GM21360 (cell line): ENCODE measurements around the gene THOC6.
"Not testable (repeated sequence)": the region's sequence is repeated elsewhere in the genome, so short reads cannot be mapped to it uniquely, and the experiment has no call there.

Experiments used
- ATAC-seq: cut with Tn5 transposase; IDR thresholded peaks from one replicate; pipeline ENCODE4 v1.9.1; 2021; ENCODE audit warnings: mild to moderate bottlenecking, moderate library complexity; ENCODE audit not compliant: unreplicated experiment

Gene THOC6

DNA sequence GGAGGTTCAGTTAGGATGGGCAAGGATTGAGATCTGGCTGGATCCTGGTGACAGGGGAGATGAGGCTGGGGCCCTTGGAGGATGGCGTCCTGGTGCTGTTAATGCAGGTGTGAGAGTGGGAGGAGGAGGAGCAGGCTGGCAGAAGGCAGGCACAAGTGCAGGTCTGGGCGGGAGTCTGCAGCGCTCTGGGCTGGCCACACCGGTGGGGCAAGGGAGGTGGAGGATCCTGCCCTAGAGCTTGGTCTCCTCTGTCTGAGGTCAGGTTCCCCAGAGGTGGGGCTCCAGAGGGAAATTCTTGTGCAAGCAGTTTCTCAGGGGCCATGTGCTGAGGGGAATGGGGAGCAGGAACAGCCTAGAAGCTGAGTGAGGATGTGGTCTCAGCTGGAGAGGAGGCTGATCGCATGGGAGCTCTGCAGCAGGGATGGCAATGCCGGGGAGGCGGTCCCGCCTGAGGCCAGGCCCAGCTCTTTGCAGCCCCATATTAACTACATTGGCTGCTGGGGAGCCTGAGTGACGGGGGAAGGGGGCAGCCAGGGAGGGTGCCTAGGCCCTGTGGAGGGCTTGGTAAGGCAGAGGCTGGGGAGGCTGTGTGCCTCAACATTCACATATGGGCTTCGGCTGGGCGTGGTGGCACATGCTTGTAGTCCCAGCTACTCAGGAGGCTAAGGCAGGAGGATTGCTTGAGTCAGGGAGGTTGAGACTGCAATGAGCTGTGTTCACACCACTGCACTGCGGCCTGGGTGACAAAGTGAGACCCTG, 28.9 kb downstream of the THOC6 start:
- not testable (repeated sequence) for ATAC-seq

DNA sequence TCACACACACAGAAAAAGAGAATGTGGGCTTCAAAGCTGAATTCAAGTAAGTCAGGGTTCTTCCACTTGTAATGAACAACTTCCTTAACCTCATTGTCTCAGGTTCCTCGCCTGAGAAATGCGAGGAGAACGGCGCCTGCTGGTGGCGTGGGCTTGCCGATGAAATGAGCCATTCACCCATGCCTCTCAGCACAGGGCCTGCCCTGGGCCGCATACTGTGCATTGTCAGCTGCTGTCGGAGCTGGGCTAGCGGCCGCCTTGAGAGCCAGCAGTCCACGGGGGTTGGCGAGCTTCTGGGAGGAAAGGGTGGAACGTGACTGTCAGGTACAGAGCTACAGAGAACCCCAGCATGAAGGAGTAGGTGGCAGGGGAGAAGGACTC, 29.5 kb downstream of the THOC6 start:
- ATAC-seq, result not testable (repeated sequence)

DNA sequence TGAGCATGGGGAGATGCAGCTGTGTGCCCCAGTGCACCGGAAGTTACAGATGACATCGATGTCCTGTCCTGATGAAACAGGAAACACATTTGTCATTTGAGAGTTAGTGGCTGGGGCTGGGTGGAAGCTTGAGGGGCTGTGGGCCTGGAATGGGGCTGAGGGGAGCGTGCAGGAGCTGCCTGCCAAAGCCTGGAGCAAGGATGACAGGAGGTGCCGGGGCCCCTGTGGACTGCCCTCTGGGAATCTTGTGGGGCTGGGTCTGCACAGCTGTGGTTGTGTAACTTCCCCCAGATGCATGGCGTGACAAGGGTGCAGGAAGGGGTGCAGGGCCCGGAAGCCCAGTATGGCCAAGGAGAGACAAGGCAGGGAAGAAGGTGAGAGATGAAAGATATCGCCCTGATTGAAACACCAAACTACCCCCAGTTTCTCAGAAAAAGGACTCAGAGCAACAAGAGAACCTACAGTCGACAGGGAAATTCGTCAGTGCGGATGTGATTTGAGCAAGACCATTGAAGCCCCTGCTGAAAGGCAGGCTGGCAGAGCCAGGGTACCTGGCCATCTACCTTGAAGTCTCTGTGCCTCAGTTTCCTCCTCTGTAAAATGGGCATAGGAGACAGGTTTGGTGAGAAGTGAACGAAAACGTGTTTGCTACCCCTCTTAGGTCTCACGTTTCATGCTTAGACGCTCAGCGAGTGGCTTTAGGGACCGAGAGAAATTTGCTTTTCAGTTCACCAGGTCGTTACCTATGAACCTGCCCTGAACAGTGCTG, 31.3 kb downstream of the THOC6 start:
- ATAC-seq, result no peak

DNA sequence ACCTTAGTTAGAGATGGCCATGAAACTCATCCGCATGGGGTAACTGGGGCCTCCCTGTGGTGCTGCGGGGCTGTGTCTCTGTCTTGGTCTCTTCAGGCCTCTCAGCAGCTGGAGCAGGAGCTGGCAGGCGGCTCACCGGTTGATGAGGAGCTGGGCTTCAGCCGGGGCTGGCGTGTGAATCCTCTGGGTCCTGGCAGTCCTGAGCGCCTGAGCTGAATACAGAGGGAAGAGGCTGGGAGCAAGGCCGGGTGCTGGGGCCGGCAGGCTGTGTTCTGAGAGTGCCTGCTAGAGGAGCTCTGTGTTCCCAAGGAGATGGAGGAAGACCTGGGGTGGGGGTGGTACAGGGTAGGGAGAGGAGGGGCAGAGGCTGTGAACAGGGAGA, 31.9 kb downstream of the THOC6 start:
- not testable (repeated sequence) for ATAC-seq

DNA sequence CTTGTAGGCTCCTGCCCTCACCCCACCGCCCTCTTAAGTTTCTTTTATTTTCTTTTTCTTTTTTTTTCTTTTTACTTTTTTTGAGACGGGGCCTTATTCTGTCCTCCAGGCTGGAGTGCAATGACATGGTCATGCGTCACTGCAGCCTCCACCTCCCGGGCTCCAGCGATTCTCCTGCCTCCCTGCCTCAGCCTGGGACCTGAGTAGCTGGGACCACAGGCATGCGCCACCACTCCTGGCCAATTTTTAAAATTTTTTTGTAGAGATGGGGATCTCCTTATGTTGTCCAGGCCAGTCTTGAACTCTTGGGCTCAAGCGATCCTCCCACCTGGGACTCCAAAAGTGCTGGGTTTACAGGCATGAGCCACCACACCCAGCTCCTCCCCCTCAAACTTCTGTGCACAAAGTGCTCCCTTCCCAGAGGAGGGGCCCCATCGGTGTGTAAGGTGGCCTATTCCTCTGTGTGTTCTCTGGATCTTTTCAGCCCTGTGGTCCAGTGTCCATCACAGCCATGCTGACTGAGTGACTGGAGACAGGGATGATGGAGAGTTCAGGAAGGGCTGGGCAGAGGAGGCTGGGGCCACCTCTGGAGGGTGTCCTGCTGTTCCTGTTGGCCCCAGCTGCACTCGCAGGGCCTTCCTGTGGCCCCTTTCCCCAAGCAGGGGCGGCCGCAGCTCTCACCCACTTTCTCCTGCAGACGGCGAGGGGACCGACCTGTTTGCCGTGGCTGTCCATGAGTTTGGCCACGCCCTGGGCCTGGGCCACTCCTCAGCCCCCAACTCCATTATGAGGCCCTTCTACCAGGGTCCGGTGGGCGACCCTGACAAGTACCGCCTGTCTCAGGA, 32.7 kb downstream of the THOC6 start:
- no peak for ATAC-seq

DNA sequence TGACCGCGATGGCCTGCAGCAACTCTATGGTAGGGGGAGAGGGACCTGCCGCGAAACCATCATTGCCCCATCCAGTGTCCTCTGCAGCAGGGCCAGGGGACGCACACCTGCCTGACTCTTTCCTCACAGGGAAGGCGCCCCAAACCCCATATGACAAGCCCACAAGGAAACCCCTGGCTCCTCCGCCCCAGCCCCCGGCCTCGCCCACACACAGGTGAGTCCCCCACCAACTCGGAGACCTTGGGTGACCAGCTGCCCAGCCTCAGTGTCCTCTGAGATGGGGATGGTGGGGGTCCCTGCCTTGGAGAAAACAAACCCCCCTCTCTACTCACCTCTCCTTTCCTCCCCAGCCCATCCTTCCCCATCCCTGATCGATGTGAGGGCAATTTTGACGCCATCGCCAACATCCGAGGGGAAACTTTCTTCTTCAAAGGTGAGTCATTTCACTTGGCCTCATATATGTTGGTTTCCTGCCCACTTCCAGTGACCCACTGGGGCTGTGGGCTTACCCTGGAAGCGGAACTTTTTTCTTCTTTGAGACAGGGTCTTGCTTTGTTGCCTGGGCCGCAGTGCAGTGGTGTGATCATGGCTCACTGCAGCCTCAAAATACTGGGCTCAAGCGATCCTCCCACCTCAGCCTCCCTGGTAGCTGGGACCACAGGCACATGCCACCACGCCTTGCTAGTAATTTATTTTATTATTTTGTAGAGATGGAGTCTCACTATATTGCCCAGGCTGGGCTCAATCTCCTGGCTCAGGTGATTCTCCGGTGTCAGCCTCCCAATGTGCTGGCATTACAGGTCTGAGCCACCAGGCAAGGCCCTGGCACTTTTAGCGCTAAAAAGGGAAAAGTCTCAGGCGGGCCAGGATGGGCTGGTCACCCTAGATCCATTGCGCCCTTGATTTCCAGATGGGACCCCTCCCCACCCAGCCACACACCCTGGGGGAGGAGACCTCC, 33.6 kb downstream of the THOC6 start:
- no peak for ATAC-seq

DNA sequence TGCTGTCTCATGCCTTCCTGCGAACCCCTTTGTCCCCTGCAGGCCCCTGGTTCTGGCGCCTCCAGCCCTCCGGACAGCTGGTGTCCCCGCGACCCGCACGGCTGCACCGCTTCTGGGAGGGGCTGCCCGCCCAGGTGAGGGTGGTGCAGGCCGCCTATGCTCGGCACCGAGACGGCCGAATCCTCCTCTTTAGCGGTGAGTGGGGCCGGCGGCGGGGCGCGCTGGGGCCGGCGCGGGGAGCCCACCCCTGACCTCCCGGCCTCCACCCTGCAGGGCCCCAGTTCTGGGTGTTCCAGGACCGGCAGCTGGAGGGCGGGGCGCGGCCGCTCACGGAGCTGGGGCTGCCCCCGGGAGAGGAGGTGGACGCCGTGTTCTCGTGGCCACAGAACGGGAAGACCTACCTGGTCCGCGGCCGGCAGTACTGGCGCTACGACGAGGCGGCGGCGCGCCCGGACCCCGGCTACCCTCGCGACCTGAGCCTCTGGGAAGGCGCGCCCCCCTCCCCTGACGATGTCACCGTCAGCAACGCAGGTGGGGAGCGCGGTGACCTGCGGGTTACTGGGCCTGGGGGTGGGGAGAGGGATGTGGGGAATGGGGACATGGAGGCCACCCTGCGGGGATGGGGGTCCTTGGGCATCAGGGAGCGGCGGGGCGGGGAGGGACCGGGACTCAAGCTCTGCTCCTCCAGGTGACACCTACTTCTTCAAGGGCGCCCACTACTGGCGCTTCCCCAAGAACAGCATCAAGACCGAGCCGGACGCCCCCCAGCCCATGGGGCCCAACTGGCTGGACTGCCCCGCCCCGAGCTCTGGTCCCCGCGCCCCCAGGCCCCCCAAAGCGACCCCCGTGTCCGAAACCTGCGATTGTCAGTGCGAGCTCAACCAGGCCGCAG, 34.5 kb downstream of the THOC6 start:
- ATAC-seq, result no peak

DNA sequence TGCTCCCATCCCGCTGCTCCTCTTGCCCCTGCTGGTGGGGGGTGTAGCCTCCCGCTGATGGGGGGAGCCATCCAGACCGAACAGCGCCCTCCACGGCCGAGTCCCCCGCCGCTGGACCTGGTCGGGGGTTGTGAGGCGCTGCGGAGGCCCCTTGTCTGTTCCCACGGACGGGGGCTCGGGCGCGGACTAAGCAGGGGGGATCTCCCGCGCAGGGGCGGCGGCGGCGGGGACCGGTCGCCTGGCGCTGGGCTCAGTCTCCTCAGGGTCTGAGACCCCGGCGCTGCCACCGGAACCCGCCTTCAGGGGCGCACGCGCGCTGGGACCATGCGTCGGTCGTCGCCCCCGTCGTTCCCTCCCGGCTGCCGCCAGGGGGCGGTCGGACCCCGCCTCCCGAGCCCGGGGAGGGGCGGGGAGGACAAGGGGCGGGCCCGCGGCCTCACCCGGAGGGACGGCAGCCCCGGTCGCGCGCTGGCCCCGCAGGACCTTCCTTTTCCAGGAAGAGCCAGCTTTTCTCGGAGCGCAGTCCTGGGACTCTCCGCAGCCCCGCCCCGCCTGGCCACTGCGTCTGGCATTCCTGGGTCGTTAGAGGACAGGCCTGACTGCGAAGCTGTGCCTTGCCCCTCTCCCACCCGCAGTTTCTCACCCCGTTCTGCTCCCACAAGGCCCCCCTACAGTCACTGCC, 35.3 kb downstream of the THOC6 start:
- no peak for ATAC-seq

DNA sequence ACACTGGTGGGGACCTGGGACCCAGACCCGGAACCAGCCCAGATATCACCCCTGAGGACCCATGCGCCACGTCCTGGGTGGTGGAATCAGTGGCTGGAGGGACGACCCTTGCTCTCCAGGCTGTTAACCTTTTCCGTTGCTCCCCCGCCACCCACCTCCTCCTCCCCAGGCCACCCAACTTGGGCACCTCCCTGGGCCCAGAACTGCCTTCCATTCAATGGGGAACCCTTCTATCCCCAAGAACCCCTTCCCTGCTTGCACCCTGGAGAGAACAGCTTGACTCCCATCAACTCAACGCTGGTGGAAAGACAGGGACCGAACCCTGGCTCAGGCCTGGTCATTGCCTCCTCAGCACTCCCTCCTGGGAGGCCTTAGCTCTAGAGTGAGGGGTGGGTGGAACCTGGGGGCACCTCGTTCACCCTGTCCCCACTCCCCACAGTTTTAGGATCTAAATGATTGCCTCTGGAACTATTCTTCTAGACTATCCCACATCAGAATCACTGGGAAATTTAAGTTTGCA, 35.9 kb downstream of the THOC6 start:
- ATAC-seq, result no peak

DNA sequence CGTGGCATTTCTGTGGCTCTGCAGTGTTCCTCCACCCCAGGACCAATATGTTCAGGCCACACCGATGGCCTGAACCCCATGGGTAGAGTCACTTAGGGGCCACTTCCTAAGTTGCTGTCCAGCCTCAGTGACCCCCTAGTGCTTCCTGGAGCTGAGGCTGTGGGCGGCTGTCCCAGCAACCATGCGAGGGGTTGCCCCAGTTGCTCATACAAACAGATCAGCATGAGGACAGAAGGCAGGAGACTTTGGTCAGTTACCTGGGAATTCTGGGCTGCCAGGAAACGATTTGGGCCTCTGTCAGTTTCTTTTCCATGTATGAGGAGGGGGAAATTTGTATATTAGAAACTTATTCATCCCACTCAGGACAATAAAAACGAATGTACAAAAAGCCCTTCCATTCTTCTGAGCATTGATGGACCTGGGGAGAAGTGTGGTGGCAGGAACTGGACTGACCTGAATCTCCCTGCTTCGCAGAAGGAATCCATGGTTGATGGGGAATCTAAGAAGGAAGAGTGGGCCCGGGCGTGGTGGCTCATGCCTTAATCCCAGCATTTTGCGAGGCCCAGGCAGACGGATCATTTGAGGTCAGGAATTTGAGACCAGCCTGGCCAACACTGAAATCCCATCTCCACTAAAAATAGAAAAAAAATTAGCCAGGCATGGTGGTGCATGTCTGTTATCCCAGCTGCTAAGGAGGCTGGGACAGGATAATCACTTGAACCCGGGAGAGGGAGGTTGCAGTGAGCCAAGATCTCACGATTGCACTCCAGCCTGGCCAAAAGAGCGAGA, 36.7 kb downstream of the THOC6 start:
- no peak for ATAC-seq

DNA sequence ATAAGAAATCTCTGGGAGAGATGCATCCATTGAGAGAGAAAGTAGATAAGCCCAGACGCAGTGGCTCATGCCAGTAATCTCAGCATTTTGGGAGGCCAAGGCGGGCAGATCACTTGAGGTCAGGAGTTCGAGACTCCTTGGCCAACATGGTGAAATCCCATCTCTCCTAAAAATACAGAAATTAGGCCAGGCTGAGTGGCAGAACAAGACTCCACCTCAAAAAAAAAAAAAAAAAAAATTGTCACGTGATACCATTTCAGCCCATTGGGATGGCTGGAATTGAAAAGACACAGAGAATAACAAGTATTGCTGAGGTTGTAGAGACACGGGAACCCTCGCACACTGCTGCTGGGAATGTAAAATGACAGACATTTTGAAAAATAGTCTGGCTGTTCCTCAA, 38.7 kb downstream of the THOC6 start:
- no peak for ATAC-seq

DNA sequence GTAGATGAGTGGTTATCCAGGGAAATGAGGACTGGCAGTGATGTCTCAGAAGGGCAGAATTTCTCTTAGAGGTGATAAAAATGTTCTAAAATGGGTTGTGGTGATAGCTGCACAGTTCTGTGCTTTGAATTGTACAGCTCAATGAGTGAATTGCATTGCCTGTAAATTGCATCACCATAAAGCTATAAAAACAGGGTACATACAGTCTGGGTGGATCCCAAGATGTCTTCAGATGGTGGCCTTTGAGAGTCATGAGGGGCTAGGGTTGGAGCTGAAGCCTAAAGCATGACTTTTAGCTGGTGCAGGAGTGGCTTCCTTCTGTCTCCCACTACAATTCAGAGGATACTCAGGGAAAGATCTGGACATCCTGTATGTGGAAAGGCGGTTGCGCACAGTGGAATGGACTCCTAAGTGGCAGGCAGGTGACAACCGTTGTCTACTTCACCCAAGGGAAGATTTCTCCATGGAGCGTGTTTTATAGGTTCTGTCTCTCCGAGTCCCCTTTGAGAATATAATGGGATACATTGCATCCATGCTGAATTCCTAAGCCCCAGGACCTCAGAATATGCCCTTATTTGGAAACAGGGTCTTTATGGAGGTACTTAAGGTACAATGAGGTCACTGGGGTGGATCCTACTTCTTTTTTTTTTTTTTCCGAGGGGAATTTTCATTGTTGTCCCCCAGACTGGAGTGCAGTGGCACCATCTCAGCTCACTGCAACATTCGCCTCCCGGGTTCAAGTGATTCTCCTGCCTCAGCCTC, 40.0 kb downstream of the THOC6 start:
- ATAC-seq, result no peak

DNA sequence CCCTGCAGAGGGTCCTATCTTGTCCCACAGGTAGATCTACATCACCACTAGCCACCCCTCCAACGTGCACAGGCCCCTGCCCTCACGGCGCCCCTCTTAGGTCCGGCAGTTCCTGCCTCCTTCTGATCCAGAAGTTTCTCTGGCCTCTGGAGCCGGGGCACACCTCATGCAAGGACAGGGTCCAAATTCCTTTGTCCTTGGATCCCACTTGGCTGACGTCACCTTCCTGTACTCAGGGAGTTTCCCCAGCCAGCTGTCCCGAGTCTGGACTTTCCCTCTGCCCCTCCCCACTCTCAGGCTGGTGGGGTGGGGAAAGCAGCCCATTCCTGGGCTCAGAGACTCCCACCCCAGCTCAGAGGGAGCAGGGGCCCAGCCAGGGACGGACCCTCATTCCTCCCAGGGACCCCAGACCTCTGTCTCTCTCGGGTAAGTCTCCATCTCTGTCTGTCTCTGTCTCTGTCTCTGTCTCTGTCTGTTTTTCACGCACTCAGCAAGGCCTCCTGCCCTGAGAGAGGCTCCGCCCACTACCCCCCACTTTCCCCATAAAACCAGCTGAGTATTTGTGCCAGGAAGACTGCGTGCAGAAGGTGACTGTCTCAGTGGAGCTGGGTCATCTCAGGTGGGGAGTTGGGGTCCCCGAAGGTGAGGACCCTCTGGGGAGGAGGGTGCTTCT, 41.4 kb downstream of the THOC6 start, which contains the start of gene IL32:
Gene IL32, plus strand, starts transcription at position 572 of the 673 bp plus-strand sequence. CDS start 172 bp downstream, outside the sequence.
- ATAC-seq, result no peak

DNA sequence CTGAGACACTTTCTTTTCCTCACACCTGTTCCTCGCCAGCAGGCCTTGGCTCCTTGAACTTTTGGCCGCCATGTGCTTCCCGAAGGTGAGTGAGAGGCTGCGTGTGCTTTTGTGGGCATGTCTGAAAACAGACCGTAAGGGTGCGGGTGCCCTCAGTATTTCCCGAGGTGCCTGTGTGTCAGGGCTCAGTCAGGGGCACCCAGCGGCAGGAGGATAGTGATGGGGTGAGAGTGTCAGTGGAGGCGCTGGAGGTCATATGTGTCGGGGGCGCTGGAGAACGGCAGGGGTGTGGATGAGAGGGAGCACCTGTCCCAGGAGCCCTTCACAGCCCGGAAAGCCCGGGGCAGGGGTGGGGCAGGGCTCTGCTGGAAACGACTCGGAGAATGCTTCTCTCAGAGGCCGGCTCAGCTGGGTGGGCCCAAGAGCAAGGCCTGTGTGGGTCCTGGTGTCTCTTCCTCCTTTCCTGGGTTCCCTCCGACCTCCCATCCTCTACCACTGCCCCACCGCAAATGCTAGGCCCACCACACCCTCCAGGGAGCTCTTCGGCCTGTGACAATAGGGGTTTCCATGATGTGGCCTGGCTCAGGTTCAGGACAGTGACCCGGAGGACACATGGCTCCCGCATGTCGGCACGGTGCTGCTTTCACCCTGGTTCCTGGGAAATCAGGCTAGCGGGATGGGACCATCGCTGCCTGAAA, 42.1 kb downstream of the THOC6 start:
- ATAC-seq, result no peak

DNA sequence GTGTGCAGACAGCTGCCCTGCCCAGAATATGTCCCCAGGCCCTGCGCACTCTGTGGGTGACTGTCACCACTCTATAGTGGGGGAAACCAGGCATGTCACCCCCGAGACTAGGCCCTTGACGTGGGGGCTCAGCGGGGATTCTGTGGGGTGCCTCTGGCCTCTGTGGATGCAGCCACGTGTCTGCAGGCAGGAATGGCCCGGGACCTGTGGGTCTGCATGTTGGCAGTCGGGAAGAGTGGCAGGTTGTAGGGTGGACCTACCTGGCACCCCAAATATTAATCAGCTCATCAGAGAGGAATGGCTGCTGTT, 42.6 kb downstream of the THOC6 start:
- no peak for ATAC-seq

DNA sequence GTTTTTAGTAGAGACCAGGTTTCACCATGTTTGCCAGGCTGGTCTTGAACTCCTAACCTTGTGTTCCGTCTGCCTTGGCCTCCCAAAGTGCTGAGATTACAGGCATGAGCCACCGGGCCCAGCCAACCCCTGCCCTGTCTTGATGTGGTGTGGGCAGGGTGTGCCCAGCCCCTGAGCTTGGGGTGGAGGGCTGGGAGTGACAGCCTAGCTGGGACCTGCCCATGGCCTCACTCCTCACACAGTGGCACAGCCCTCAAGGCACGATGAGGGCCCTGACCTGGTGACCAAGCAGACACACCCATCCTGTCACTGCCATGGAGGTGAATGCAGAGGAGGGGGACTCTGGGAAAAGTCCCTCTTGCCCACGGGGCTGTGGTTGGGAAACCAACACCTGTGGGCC, 44.7 kb downstream of the THOC6 start:
- no peak for ATAC-seq
